HG03095 (cell line): Measurements from ENCODE around the gene ACOD1.

Source experiments
- ATAC-seq: cut with Tn5 transposase; IDR thresholded peaks from one replicate; pipeline ENCODE4 v1.9.1; 2021; ENCODE audit warnings: moderate library complexity; ENCODE audit not compliant: unreplicated experiment

Gene ACOD1

GRCh38 chr13:76983676-76984075, 35.4 kb downstream of the ACOD1 start:
- no peak for ATAC-seq

GRCh38 chr13:76991432-76991795, 43.1 kb downstream of the ACOD1 start:
- peak; percentile 35 for ATAC-seq

GRCh38 chr13:76991796-76992547, 43.7 kb downstream of the ACOD1 start, which contains the start of gene CLN5:
Gene CLN5, plus strand, starts transcription at chr13:76992081. Its CDS starts 18 bp downstream, at chr13:76992099.
- ATAC-seq = peak; percentile 97

DNA sequence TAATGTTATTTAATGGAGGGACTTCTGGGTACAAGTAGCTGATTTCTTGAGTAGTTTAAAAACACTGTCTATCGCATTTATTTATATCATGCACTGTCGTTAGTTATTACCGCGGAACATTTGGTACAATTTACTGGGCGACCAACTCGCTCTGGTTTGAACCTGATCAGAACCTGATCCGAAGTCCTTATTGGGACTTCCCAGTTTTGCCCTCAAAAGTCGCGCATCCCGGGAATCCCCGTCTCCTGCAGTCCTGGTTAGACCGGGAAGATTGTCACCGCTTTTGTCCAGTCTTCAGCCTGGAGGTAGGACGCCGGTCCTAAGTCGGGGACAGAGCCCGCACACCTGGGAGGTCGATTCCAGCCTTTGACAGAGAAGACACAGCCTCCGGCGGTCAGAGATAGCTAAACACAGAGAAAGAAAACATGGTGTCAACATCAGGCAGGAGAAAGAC, 44.3 kb downstream of the ACOD1 start:
- ATAC-seq = peak; percentile 10

DNA sequence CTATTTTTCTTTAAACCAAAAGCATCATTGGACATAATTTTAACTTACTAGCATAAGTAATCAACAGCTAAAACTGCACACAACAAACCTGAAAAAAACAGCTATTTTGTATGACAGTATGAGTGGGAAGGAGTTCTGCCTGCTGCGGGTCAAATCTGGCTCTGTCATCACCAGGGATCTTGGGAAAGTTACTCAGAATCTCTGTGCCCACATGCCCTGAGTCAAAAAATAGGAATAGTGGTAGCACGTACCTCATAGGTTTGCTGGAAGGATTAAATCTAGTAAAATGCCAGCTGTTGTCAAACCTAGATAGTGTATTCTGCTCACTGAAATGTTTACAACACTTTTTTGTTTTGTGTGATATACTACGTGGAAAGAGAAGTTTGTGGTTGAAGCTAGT, 44.7 kb downstream of the ACOD1 start:
- ATAC-seq = no peak

GRCh38 chr13:76993473-76993872, 45.2 kb downstream of the ACOD1 start:
- no peak for ATAC-seq

GRCh38 chr13:76994281-76994680, 46.0 kb downstream of the ACOD1 start:
- no peak for ATAC-seq

- ATAC-seq = no peak
Observed at GRCh38 chr13:77000475-77000874, 52.2 kb downstream of the ACOD1 start.

- no peak for ATAC-seq
Observed at GRCh38 chr13:77001540-77001939, 53.2 kb downstream of the ACOD1 start.

DNA sequence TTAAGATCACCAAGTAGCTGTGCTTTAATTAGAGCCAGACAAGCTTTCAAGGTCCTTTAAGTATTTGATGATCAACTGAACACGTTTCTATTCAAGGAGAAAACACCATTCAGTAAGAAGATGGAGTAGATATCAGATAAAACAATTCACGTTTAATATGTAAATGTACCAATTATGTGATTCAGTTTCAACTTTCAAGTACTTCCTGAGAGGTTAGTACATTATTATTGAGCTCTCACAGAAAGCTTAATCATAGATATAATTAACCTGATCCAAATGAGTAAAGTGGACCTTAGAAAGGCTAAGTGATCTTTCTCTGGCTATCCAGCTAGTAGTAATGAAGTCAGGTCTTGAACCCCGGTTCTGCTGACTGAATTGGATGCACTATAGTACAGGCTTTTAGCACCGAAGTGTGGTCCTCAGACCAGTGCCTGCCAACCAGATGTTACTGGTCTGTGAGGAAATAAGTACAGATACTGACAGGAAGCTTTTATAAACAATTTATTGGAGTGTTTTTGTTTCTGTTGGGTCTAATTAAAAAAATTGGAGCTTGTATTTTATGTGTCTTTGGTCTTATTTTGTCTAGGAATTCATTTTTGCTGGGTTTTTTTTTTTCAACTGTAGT, 53.8 kb downstream of the ACOD1 start:
- no peak for ATAC-seq

GRCh38 chr13:77002590-77003190, 54.4 kb downstream of the ACOD1 start:
- no peak for ATAC-seq
